SH-SY5Y (cell line): ENCODE results near the gene PEX16.

Experiments
- GATA2 ChIP-seq: IDR thresholded peaks from 2 replicates; pipeline ENCODE4 v1.6.1; 2011; ENCODE audit warnings: mild to moderate bottlenecking, low read depth, low read length
- GATA3 ChIP-seq: IDR thresholded peaks from 2 replicates; pipeline ENCODE4 v1.6.1; 2011; ENCODE audit warnings: low read depth, mild to moderate bottlenecking, low read length, moderate library complexity

PEX16 gene

DNA sequence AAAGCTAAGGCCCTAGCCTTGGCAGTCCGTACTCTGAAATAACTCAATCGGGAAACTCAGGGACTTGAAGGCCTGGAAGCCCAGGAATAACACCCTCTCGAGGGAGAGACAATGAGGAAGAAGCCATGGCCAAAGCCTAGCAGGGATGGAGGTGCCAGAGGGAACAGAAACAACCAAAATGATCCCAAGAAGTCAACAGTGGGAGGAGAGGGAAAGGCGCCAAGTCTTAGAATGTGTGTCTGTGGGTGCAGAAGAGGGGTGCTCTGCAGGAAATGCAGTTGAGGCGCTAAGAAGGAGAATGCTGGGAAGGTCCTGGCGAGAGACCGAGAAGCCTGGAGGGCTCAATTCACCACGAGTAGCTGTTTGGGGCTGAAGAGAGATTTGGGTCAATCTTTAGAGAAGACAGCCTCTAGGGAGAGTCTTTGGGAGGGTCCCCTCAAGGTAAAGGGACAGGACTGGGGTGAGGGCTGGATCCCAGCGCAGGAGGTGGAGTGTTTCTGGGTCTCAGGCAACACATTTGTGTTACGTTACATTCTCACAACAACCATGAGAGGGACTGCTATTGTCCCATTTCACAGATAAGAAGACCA is 33.0 kb downstream of the PEX16 start:
- TF ChIP-seq GATA2 (no peak), GATA3 (no peak)

GRCh38 chr11:45881708-45882368 is 35.8 kb downstream of the PEX16 start:
- no peak for TF ChIP-seq GATA3
- no peak for TF ChIP-seq GATA2

- TF ChIP-seq GATA3 (no peak), GATA2 (peak; percentile 24)
These were observed 36.7 kb downstream of the PEX16 start for GRCh38 chr11:45880772-45881570.

DNA sequence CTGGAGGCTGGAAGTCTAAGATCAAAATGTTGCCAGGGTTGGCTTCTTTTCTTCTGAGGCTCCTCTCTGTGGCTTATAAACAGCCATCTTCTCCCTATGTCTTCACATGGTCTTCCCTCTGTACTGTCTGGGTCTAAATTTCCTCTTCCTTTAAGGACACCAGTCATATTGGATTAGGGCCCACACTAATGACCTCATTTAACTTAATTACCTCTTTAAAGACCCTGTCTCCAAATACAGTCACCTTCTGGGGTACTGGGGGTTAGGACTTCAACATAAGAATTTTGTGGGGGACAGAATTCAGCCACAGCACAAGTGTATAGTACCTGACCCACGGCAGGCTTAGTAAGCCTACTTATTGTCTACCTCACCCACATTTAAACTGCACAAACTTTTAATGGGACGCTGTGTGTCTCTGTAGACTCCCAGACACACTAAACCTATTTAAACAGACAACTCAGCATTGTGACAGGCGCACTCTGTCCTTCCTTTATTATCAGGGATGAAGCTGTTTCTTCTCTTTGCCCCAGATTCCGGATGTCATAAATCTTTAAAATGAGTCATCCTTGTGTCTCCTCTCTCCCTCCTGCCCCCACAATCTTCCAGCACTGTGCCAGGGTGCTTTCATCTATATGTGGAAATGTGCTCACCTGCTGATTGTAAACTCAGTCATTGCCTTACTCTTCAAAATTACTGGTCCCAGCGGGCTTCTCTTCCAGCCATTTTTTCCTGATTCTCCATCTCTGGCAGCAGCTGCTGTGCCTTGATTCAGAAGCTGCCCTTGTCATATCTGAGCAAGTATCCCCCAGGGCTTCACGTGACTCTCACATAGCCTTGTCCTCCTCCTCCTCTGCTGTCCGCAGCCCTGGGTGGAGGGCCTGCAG is 37.6 kb downstream of the PEX16 start:
- TF ChIP-seq GATA3 (no peak), GATA2 (no peak)

- TF ChIP-seq GATA3, result no peak
- TF ChIP-seq GATA2, result no peak
These were observed 39.8 kb downstream of the PEX16 start for GRCh38 chr11:45877845-45878244.

- TF ChIP-seq GATA3 (no peak), GATA2 (no peak)
These were observed 40.5 kb downstream of the PEX16 start for GRCh38 chr11:45877221-45877620.

GRCh38 chr11:45876401-45876800 is 41.3 kb downstream of the PEX16 start:
- TF ChIP-seq GATA3, result no peak
- no peak for TF ChIP-seq GATA2

GRCh38 chr11:45872651-45873356 is 44.9 kb downstream of the PEX16 start:
- TF ChIP-seq GATA2 (peak; percentile 62), GATA3 (no peak)

DNA sequence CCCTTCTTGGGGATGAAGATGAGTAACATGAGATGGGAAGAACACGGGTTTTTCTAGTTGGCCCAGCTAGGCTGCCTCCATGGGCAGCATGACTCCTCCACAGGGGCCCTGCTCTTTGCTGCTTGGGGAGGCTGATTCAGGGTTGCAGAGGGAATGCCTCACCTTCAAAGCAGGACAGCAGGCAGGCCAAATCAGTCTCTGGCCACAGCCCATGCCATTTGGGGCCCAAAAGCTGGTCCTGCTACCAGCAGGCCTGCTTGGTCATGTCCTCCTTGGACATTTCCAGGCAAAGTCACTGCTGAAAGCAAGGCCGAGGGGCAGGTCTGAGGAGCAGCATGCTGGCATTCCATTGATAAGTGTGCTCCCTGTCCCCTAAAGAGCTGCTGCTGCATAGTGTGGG is 46.0 kb downstream of the PEX16 start:
- TF ChIP-seq GATA3 (no peak), GATA2 (no peak)

- TF ChIP-seq GATA2 (no peak), GATA3 (no peak)
These were observed 47.0 kb downstream of the PEX16 start for GRCh38 chr11:45870706-45871105.

DNA sequence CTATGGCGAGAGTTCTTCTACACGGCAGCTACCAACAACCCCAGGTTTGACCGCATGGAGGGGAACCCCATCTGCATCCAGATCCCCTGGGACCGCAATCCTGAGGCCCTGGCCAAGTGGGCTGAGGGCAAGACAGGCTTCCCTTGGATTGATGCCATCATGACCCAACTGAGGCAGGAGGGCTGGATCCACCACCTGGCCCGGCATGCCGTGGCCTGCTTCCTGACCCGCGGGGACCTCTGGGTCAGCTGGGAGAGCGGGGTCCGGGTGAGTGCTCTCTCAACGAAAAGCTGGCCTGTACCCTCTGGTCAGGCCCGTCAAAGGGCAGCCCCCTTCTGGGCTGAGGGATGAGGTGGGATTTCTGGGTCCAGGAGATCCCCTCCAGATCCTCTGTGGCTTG is 48.1 kb downstream of the PEX16 start:
- no peak for TF ChIP-seq GATA3
- TF ChIP-seq GATA2, result no peak

- TF ChIP-seq GATA3, result no peak
- no peak for TF ChIP-seq GATA2
These were observed 53.6 kb downstream of the PEX16 start for GRCh38 chr11:45864041-45864440.

- TF ChIP-seq GATA2 (no peak), GATA3 (no peak)
These were observed 56.7 kb downstream of the PEX16 start for GRCh38 chr11:45860764-45861510.
